ENCODE data around the gene MORN3. TPM values are rescaled to one million over a fixed set of nuclear protein-coding genes. Genes with fewer than 3 reads are reported as not detected.

The MORN3 gene
- total and polyA plus RNA-seq, 2 of the 8 experiments (the other 6 are each of a cell fraction or from before 2014, with no cell fraction given) = 0.39 to 0.93 TPM

DNA sequence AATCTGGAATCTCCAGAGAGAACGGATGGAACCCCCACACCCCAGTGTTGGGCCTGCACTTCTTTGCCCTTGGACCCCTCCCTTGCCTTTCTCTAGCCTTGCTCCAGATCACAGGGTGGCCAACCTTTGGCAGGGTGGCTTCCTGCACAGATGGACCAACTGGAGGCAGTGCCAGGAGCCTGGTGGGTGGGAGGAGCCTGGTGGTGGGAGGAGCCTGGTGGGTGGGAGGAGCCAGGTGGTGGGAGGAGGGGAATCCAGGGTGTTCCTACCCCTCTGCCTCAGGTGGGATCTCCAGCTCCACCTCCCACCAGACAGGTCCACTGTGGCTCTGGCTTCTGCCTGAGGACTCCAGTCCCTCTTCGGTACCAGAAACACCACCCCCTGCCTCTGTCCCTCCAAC is 58.1 kb downstream of the MORN3 start (continued):
- TF ChIP-seq, protein P1, sequence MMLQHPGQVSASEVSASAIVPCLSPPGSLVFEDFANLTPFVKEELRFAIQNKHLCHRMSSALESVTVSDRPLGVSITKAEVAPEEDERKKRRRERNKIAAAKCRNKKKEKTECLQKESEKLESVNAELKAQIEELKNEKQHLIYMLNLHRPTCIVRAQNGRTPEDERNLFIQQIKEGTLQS (IDR thresholded peaks at IDR 0.05; ENCODE audit: insufficient read depth, low read depth, low read length) = no peak
- TF ChIP-seq CHD1 (IDR thresholded peaks at IDR 0.05; ENCODE audit: low read depth, low read length) = no peak
- TF ChIP-seq TCF12 (IDR thresholded peaks at IDR 0.05; ENCODE audit: low read depth, low read length) = no peak
- no peak for TF ChIP-seq EP300 (IDR thresholded peaks at IDR 0.05; ENCODE audit: borderline replicate concordance in 1 of 2, low read depth in 2 of 2, low read length in 2 of 2)
- TF ChIP-seq BACH1 (IDR thresholded peaks at IDR 0.05; ENCODE audit: low read length) = no peak
- no peak for TF ChIP-seq EGR1 (IDR thresholded peaks at IDR 0.05; ENCODE audit: borderline replicate concordance, low read depth, low read length)
- no peak for TF ChIP-seq CHD2 (IDR thresholded peaks at IDR 0.05; ENCODE audit: low read length)

Data from H1 (cell line).